Parathyroid adenoma (tissue), 2 donors: ENCODE measurements around the gene MIGA1.

Source experiments
- H2AFZ ChIP-seq: fragments of 300-600 bp; sonication (generic); one replicate; pipeline ENCODE4 v1.7.0; 2017; ENCODE audit warnings: antibody characterized with exemption, mild to moderate bottlenecking
- H3K27ac ChIP-seq: fragments of 300-600 bp; sonication (generic); one replicate; pipeline ENCODE4 v1.7.0; 2017
- H3K27me3 ChIP-seq: fragments of 300-600 bp; sonication (generic); one replicate; pipeline ENCODE4 v1.7.0; 2017; ENCODE audit warnings: low read length; ENCODE audit not compliant: control insufficient read depth, insufficient read depth
- H3K36me3 ChIP-seq: fragments of 300-600 bp; sonication (generic); one replicate; pipeline ENCODE4 v1.7.0; 2017; ENCODE audit warnings: low read length; ENCODE audit not compliant: control insufficient read depth, insufficient read depth
- H3K4me1 ChIP-seq: fragments of 300-600 bp; sonication (generic); one replicate; pipeline ENCODE4 v1.7.0; 2017; ENCODE audit warnings: control low read depth
- H3K4me2 ChIP-seq: fragments of 300-600 bp; sonication (generic); one replicate; pipeline ENCODE4 v1.7.0; 2017; ENCODE audit warnings: low read length
- H3K4me3 ChIP-seq: fragments of 300-600 bp; sonication (generic); one replicate; pipeline ENCODE4 v1.7.0; 2017; ENCODE audit warnings: low read depth, low read length
- H3K79me2 ChIP-seq: fragments of 300-600 bp; sonication (generic); one replicate; pipeline ENCODE4 v1.7.0; 2017; ENCODE audit warnings: control low read depth
- H3K9ac ChIP-seq: fragments of 300-600 bp; sonication (generic); one replicate; pipeline ENCODE4 v1.7.0; 2017; ENCODE audit warnings: mild to moderate bottlenecking
- H3K9me3 ChIP-seq: fragments of 300-600 bp; sonication (generic); one replicate; pipeline ENCODE4 v1.7.0; 2017; ENCODE audit warnings: low read length; ENCODE audit not compliant: control insufficient read depth
- TF ChIP-seq, protein P1 (sequence below): fragments of 300-600 bp; sonication (generic); IDR thresholded peaks from one replicate; pipeline ENCODE4 v1.7.0; 2017; ENCODE audit warnings: antibody characterized with exemption, mild to moderate bottlenecking
- donor health status: primary hyperparathyroidism.

Gene MIGA1

DNA sequence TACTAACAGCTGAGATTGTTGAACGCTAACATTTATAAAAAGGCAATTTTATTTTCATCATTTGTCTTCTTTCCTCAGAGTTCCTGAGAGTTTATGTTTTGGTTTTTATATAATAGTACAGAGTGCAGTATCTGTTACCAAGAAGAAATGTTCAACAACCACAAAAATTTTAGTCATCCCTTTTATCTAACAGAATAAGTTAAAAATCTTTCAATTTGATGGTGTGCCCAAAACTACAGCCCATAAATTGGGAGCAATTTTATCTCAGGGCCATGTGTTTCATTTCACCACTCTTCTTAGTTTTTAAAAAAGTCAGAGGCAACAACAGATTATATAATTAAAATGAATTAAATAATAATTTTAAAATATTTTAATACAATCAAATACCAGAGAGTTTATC, 146.1 kb downstream of the MIGA1 start:
- H3K9ac ChIP-seq = no peak overlapping the region
- H3K36me3 ChIP-seq = no peaks in the 10 kb centered on the region
- no peak overlapping the region for H3K27ac ChIP-seq
- H3K4me2 ChIP-seq = no peak overlapping the region
- H3K9me3 ChIP-seq = no peaks in the 10 kb centered on the region
- no peaks in the 10 kb centered on the region for H3K79me2 ChIP-seq
- no peaks in the 10 kb centered on the region for H3K27me3 ChIP-seq
- TF ChIP-seq, protein P1, sequence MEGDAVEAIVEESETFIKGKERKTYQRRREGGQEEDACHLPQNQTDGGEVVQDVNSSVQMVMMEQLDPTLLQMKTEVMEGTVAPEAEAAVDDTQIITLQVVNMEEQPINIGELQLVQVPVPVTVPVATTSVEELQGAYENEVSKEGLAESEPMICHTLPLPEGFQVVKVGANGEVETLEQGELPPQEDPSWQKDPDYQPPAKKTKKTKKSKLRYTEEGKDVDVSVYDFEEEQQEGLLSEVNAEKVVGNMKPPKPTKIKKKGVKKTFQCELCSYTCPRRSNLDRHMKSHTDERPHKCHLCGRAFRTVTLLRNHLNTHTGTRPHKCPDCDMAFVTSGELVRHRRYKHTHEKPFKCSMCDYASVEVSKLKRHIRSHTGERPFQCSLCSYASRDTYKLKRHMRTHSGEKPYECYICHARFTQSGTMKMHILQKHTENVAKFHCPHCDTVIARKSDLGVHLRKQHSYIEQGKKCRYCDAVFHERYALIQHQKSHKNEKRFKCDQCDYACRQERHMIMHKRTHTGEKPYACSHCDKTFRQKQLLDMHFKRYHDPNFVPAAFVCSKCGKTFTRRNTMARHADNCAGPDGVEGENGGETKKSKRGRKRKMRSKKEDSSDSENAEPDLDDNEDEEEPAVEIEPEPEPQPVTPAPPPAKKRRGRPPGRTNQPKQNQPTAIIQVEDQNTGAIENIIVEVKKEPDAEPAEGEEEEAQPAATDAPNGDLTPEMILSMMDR = no peak
- no peak overlapping the region for H3K4me3 ChIP-seq
- no peaks in the 10 kb centered on the region for H3K4me1 ChIP-seq
- H2AFZ ChIP-seq = no peak overlapping the region

DNA sequence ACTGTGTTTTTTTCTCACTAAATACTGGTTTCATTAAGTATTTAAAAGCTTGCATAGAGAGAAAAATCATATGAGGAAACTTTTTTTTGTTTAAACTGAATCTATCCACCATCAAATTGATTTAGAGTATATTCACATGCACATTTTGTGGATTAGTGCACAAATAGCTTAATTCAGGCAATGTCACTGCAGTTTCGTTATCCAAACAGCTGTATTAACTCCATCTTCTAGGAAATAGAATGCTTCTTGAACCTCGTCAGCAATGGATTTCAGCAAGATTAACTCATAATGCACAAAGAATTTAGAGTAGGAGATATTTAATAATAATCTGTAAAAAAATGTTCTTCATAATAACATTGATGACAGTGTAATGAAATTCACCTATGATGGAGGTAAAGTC, 146.5 kb downstream of the MIGA1 start:
- Histone ChIP-seq H3K9me3 (no peaks in the 10 kb centered on the region), H3K4me3 (no peak overlapping the region), H3K9ac (no peak overlapping the region), H3K4me1 (no peaks in the 10 kb centered on the region), H3K36me3 (no peaks in the 10 kb centered on the region), H3K27me3 (no peaks in the 10 kb centered on the region), H3K79me2 (no peaks in the 10 kb centered on the region), H3K27ac (no peak overlapping the region), H3K4me2 (no peak overlapping the region), H2AFZ (no peak overlapping the region)
- TF ChIP-seq, protein P1 = no peak

DNA sequence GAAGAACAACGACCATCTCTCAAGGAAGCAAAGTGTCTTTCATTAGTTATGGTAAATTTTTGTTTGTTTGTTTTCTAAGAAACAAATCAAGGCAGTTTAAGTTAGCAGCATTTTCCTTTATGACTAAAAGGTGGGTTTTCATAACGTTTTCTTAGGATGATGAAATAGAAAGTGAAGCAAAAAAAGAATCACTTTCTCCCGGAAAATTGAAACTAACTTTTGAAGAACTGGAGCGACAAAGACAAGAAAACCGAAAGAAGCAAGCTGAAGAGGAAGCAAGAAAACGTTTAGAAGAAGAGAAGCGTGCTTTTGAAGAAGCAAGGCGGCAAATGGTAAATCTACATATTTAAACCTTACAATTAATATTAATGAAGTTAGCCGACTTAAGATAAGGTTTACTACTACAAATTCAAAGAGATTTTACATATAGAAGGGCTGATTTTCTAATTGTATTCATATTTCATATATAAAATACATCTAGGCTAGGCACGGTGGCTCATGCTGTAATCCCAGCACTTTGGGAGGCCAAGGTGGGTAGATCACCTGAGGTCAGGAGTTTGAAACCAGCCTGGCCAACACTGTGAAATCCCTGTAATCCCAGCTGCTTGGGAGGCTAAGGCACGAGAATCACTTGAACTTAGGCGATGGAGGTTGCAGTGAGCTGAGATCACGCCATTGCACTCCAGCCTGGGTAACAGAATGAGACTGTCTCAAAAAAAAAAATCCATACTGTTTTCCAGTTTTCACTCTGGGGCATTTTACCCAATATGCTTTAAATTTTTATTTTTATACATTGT, 147.3 kb downstream of the MIGA1 start:
- no peak overlapping the region for H3K9ac ChIP-seq
- TF ChIP-seq, protein P1 = no peak
- no peak overlapping the region for H2AFZ ChIP-seq

GRCh38 chr1:77927414-77927813, 148.0 kb downstream of the MIGA1 start:
- TF ChIP-seq, protein P1 = no peak
- Histone ChIP-seq H3K79me2 (no peaks in the 10 kb centered on the region), H3K4me3 (no peak overlapping the region), H3K27me3 (no peaks in the 10 kb centered on the region), H3K27ac (no peak overlapping the region), H3K4me1 (no peaks in the 10 kb centered on the region), H2AFZ (no peak overlapping the region), H3K4me2 (no peak overlapping the region), H3K9me3 (no peaks in the 10 kb centered on the region), H3K36me3 (no peaks in the 10 kb centered on the region), H3K9ac (no peak overlapping the region)

More for the DNA sequence above, 147.3 kb downstream of the MIGA1 start:
- Histone ChIP-seq H3K4me3 (no peak overlapping the region), H3K27me3 (no peaks in the 10 kb centered on the region), H3K9me3 (no peaks in the 10 kb centered on the region), H3K27ac (no peak overlapping the region), H3K36me3 (no peaks in the 10 kb centered on the region), H3K79me2 (no peaks in the 10 kb centered on the region), H3K4me1 (no peaks in the 10 kb centered on the region), H3K4me2 (no peak overlapping the region)
